ENCODE results near the gene PRCD. TPM values are rescaled to one million over a fixed set of nuclear protein-coding genes. Genes with fewer than 3 reads are reported as not detected.
"Not testable (repeated sequence)": the region's sequence is repeated elsewhere in the genome, so short reads cannot be mapped to it uniquely, and the experiment has no call there.

The PRCD gene
- total RNA-seq, 4 donors from 2014 or later, result 1.2 to 5.1 (median 3.8) TPM

DNA sequence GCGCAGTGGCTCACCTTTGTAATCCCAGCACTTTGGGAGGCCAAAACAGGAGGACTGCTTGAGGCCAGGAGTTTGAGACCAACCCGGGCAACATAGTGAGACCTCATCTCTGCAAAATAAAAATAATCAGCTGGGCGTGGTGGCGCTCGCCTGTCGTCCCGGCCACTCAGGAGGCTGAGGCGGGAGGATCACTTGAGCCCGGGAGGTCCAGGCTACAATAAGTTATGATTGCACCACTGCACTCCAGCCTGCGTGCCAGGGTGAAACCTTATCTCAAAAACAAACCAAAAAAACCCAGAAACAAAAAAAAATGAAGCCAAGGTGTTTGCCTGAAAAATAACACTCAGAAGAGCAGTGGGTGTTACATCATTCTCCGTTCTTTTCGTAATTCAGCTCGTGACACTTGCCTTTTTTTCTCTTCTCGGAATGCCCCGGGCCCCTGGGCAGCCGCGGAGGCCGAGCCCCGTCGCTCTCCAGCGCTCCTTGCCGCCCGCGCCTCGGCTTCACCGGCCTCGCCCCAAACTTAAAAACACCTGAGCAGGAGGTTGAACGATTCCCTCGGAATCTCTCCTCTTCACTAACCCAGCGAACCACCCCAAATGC is 17.0 kb downstream of the PRCD start:
- H3K27me3 ChIP-seq, result no peaks in the 10 kb centered on the region
- H3K4me1 ChIP-seq, result peaks cover 49 to 56% (median 51%) of the 10 kb centered on the region in 4 donors
- DNase-seq (ENCODE audit: extremely low spot score), result no peak
- no peaks in the 10 kb centered on the region for H3K9me3 ChIP-seq
- peaks cover 0 to 22% (median 5%) of the 10 kb centered on the region in 4 donors for H3K36me3 ChIP-seq
- H3K27ac ChIP-seq (replicated peaks in 1 of 4), result peak overlapping the region; percentile 83 to 93 (median 86)
- H3K4me3 ChIP-seq, result peak overlapping the region; percentile 64 to 75 (median 71)
- intact Hi-C loops (cut with DNase I), result loop anchor here (5.0 to 10.0 kb wide), 3 partner anchors 35 to 158 kb away; partner anchors contain the start of gene MXRA7
- TF ChIP-seq POLR2A (IDR thresholded peaks at IDR 0.05; ENCODE audit: low read depth), result no peak
- TF ChIP-seq EP300 (IDR thresholded peaks at IDR 0.05), result no peak
- TF ChIP-seq POLR2AphosphoS5 (IDR thresholded peaks at IDR 0.05), result no peak
- TF ChIP-seq, protein P1, sequence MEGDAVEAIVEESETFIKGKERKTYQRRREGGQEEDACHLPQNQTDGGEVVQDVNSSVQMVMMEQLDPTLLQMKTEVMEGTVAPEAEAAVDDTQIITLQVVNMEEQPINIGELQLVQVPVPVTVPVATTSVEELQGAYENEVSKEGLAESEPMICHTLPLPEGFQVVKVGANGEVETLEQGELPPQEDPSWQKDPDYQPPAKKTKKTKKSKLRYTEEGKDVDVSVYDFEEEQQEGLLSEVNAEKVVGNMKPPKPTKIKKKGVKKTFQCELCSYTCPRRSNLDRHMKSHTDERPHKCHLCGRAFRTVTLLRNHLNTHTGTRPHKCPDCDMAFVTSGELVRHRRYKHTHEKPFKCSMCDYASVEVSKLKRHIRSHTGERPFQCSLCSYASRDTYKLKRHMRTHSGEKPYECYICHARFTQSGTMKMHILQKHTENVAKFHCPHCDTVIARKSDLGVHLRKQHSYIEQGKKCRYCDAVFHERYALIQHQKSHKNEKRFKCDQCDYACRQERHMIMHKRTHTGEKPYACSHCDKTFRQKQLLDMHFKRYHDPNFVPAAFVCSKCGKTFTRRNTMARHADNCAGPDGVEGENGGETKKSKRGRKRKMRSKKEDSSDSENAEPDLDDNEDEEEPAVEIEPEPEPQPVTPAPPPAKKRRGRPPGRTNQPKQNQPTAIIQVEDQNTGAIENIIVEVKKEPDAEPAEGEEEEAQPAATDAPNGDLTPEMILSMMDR (IDR thresholded peaks at IDR 0.05), result no peak
- 35% methylated on average over 30 of the region's 30 CpGs for WGBS

DNA sequence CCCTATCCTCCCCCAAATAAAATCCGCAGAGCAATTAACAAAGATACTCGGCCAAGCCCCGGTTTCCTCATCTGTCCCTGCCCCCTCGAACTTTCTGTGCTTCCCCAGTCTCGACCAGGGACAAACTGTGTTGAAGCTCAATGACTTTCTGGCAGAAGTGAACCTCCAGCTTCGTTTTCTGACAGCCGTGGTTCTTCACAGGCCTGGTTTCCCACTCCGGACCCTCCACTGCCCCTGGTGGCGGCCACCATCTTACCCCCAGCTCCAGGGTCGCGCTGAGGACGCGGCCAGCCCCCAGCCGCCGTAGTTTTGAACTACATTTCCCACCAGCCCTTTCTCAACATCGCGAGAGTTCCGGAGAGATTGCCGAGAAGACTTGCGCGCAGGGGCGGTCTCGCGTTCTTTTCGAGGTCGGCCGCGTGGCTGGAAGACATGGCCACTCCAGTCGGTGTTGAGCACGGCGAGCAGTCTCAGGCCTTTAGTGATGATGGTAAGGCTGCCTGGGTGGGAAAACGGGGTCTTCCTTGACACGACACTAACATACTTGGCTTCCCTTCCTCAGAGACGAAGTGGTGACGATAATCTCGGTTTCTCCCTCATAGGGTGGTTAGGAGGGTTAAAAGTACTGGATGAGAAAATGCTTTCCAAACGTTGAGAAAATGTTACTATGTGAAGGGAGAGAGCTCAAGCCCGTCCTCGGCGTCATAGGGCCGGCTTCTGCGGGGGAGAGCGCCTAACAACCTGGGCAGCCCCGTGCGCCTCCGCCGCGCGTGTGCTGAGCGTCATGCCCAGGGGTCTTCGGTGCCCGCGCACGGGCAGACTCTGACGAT is 17.7 kb downstream of the PRCD start:
- Histone ChIP-seq H3K27ac (replicated peaks in 1 of 4) (peak overlapping the region; percentile 83 to 93 (median 86)), H3K36me3 (peaks cover 0 to 27% (median 8%) of the 10 kb centered on the region in 4 donors), H3K4me1 (peaks cover 53 to 61% (median 56%) of the 10 kb centered on the region in 4 donors), H3K4me3 (peak overlapping the region; percentile 64 to 75 (median 71)), H3K27me3 (no peaks in the 10 kb centered on the region), H3K9me3 (no peaks in the 10 kb centered on the region)
- intact Hi-C loops (cut with DNase I), result loop anchor here (5.0 to 10.0 kb wide), 3 partner anchors 35 to 157 kb away; partner anchors contain the start of gene MXRA7
- DNase-seq (ENCODE audit: extremely low spot score), result peak; percentile 98
- under 1% methylated on average over 40 of the region's 55 CpGs for WGBS
- peak; percentile 68 for TF ChIP-seq POLR2A (IDR thresholded peaks at IDR 0.05; ENCODE audit: low read depth)
- peak; percentile 91 to 95 for TF ChIP-seq POLR2AphosphoS5 (IDR thresholded peaks at IDR 0.05)
- TF ChIP-seq, protein P1 (IDR thresholded peaks at IDR 0.05), result peak; percentile 37 to 66 (median 64)
- TF ChIP-seq EP300 (IDR thresholded peaks at IDR 0.05), result no peak

GRCh38 chr17:76558198-76559095 is 18.6 kb downstream of the PRCD start:
- peak overlapping the region; percentile 64 to 75 (median 71) for H3K4me3 ChIP-seq
- 2% methylated on average over 14 of the region's 14 CpGs for WGBS
- TF ChIP-seq, protein P1 (IDR thresholded peaks at IDR 0.05), result peak; percentile 45 to 50 (median 45)
- TF ChIP-seq POLR2AphosphoS5 (IDR thresholded peaks at IDR 0.05) (no peak), POLR2A (IDR thresholded peaks at IDR 0.05; ENCODE audit: low read depth) (no peak), EP300 (IDR thresholded peaks at IDR 0.05) (no peak)
- H3K4me1 ChIP-seq, result peaks cover 57 to 65% (median 58%) of the 10 kb centered on the region in 4 donors
- peaks cover 0 to 34% (median 12%) of the 10 kb centered on the region in 4 donors for H3K36me3 ChIP-seq
- peak overlapping the region; percentile 83 to 93 (median 86) for H3K27ac ChIP-seq (replicated peaks in 1 of 4)
- intact Hi-C loops (cut with DNase I), result loop anchor here (5.0 to 10.0 kb wide), 3 partner anchors 36 to 156 kb away; partner anchors contain the start of gene MXRA7
- H3K9me3 ChIP-seq, result no peaks in the 10 kb centered on the region
- H3K27me3 ChIP-seq, result no peaks in the 10 kb centered on the region
- no peak for DNase-seq (ENCODE audit: extremely low spot score)

- Histone ChIP-seq H3K36me3 (peaks cover 0 to 44% (median 17%) of the 10 kb centered on the region in 4 donors), H3K27ac (replicated peaks in 1 of 4) (peak overlapping the region; percentile 21 to 86 (median 84)), H3K4me1 (peaks cover 47 to 65% (median 57%) of the 10 kb centered on the region in 4 donors), H3K4me3 (peak overlapping the region in 2 of 4 donors; percentile 64 to 75)
- WGBS, result 76% methylated on average over 7 of the region's 7 CpGs
- not testable (repeated sequence) for H3K9me3 ChIP-seq; H3K27me3 ChIP-seq; DNase-seq (ENCODE audit: extremely low spot score)
- intact Hi-C loops (cut with DNase I), result loop anchor here (5.0 to 10.0 kb wide), 3 partner anchors 37 to 155 kb away; partner anchors contain the start of gene MXRA7
These were observed 19.6 kb downstream of the PRCD start for GRCh38 chr17:76559460-76559859.

Measured in esophagus muscularis mucosa (tissue), 4 donors.